ENCODE measurements around the gene KRT13. TPM values are rescaled to one million over a fixed set of nuclear protein-coding genes. Genes with fewer than 3 reads are reported as not detected.

KRT13 gene

GRCh38 chr17:41453066-41453465 lies 52.3 kb downstream of the KRT13 start:
- Histone ChIP-seq H2AFZ (ENCODE audit: low read length) (no peak overlapping the region), H3K27ac (replicated peaks; ENCODE audit: low read length) (no peak overlapping the region), H2BK12ac (ENCODE audit: low read length) (no peak overlapping the region), H2BK15ac (ENCODE audit: low read length) (no peak overlapping the region), H3K9me3 (replicated peaks in 1 of 2; ENCODE audit: control insufficient read depth in 2 of 2, insufficient read depth in 1 of 2, low read depth in 1 of 2, low read length in 2 of 2) (peaks cover 0 to 7% of the 10 kb centered on the region in 2 donors), H2AK5ac (ENCODE audit: low read depth, low read length) (no peak overlapping the region), H3K79me1 (ENCODE audit: low read depth, low read length) (no peaks in the 10 kb centered on the region), H3K4me2 (ENCODE audit: insufficient read depth, low read length, poor library complexity, severe bottlenecking) (no peak overlapping the region), H3K14ac (ENCODE audit: low read length) (no peak overlapping the region), H2BK5ac (ENCODE audit: low read length) (no peak overlapping the region), H4K8ac (ENCODE audit: low read depth, low read length) (no peak overlapping the region), H4K91ac (ENCODE audit: low read depth, low read length, poor library complexity) (no peak overlapping the region), H3K23ac (ENCODE audit: low read depth, low read length, poor library complexity) (no peak overlapping the region), H3K4ac (ENCODE audit: low read length) (no peak overlapping the region), H3K4me1 (ENCODE audit: control insufficient read depth in 2 of 2, insufficient read depth in 1 of 2, low read depth in 1 of 2, low read length in 2 of 2) (no peaks in the 10 kb centered on the region), H3K9ac (ENCODE audit: low read depth, low read length, poor library complexity) (no peak overlapping the region), H3K18ac (ENCODE audit: low read length) (no peak overlapping the region), H3K4me3 (ENCODE audit: low read length in 2 of 2) (no peak overlapping the region), H2BK120ac (ENCODE audit: low read depth, low read length) (no peak overlapping the region), H3K27me3 (ENCODE audit: control insufficient read depth in 3 of 3, insufficient read depth in 3 of 3, low read depth in 1 of 3, low read length in 3 of 3) (no peaks in the 10 kb centered on the region), H3K36me3 (replicated peaks in 1 of 2; ENCODE audit: control insufficient read depth in 2 of 2, insufficient read depth in 2 of 2, low read length in 2 of 2) (no peaks in the 10 kb centered on the region)
- WGBS, 2 donors (ENCODE audit: extremely low coverage in 2 of 2, insufficient read length in 2 of 2, insufficient replicate concordance in 1 of 2): no CpG with 5 or more reads among the region's 3 CpGs
- no peak for DNase-seq (ENCODE audit: low spot score)

- no peak overlapping the region for H2AFZ ChIP-seq (ENCODE audit: low read length)
- H2BK12ac ChIP-seq (ENCODE audit: low read length): no peak overlapping the region
- no peak overlapping the region for H2AK5ac ChIP-seq (ENCODE audit: low read depth, low read length)
- DNase-seq (ENCODE audit: low spot score): no peak
- H3K9ac ChIP-seq (ENCODE audit: low read depth, low read length, poor library complexity): no peak overlapping the region
- H3K36me3 ChIP-seq (replicated peaks in 1 of 2; ENCODE audit: control insufficient read depth in 2 of 2, insufficient read depth in 2 of 2, low read length in 2 of 2): no peaks in the 10 kb centered on the region
- H4K91ac ChIP-seq (ENCODE audit: low read depth, low read length, poor library complexity): no peak overlapping the region
- H3K9me3 ChIP-seq (replicated peaks in 1 of 2; ENCODE audit: control insufficient read depth in 2 of 2, insufficient read depth in 1 of 2, low read depth in 1 of 2, low read length in 2 of 2): peaks cover 0 to 7% of the 10 kb centered on the region in 2 donors
- no peaks in the 10 kb centered on the region for H3K27me3 ChIP-seq (ENCODE audit: control insufficient read depth in 3 of 3, insufficient read depth in 3 of 3, low read depth in 1 of 3, low read length in 3 of 3)
- peak overlapping the region in 1 of 2 donors; percentile 14 for H3K4me3 ChIP-seq (ENCODE audit: low read length in 2 of 2)
- no peak overlapping the region for H3K4ac ChIP-seq (ENCODE audit: low read length)
- no peak overlapping the region for H2BK5ac ChIP-seq (ENCODE audit: low read length)
- H3K27ac ChIP-seq (replicated peaks; ENCODE audit: low read length): no peak overlapping the region
- no peak overlapping the region for H2BK120ac ChIP-seq (ENCODE audit: low read depth, low read length)
- no peaks in the 10 kb centered on the region for H3K79me1 ChIP-seq (ENCODE audit: low read depth, low read length)
- no peaks in the 10 kb centered on the region for H3K4me1 ChIP-seq (ENCODE audit: control insufficient read depth in 2 of 2, insufficient read depth in 1 of 2, low read depth in 1 of 2, low read length in 2 of 2)
- no peak overlapping the region for H3K4me2 ChIP-seq (ENCODE audit: insufficient read depth, low read length, poor library complexity, severe bottlenecking)
- H3K23ac ChIP-seq (ENCODE audit: low read depth, low read length, poor library complexity): no peak overlapping the region
- H4K8ac ChIP-seq (ENCODE audit: low read depth, low read length): no peak overlapping the region
- WGBS, 2 donors (ENCODE audit: extremely low coverage in 2 of 2, insufficient read length in 2 of 2, insufficient replicate concordance in 1 of 2): no CpG with 5 or more reads among the region's 4 CpGs
- no peak overlapping the region for H3K14ac ChIP-seq (ENCODE audit: low read length)
- no peak overlapping the region for H3K18ac ChIP-seq (ENCODE audit: low read length)
- no peak overlapping the region for H2BK15ac ChIP-seq (ENCODE audit: low read length)
Measured at GRCh38 chr17:41452281-41452680, 53.1 kb downstream of the KRT13 start.

GRCh38 chr17:41451154-41451728 lies 54.2 kb downstream of the KRT13 start:
- H3K23ac ChIP-seq (ENCODE audit: low read depth, low read length, poor library complexity): no peak overlapping the region
- H3K27me3 ChIP-seq (ENCODE audit: control insufficient read depth in 3 of 3, insufficient read depth in 3 of 3, low read depth in 1 of 3, low read length in 3 of 3): no peaks in the 10 kb centered on the region
- H3K9ac ChIP-seq (ENCODE audit: low read depth, low read length, poor library complexity): no peak overlapping the region
- no CpG with 5 or more reads among the region's 2 CpGs for WGBS, 2 donors (ENCODE audit: extremely low coverage in 2 of 2, insufficient read length in 2 of 2, insufficient replicate concordance in 1 of 2)
- H4K8ac ChIP-seq (ENCODE audit: low read depth, low read length): no peak overlapping the region
- peaks cover 0 to 7% of the 10 kb centered on the region in 2 donors for H3K9me3 ChIP-seq (replicated peaks in 1 of 2; ENCODE audit: control insufficient read depth in 2 of 2, insufficient read depth in 1 of 2, low read depth in 1 of 2, low read length in 2 of 2)
- H3K79me1 ChIP-seq (ENCODE audit: low read depth, low read length): no peaks in the 10 kb centered on the region
- H2BK15ac ChIP-seq (ENCODE audit: low read length): no peak overlapping the region
- H3K4me3 ChIP-seq (ENCODE audit: low read length in 2 of 2): no peak overlapping the region
- no peak overlapping the region for H3K27ac ChIP-seq (replicated peaks; ENCODE audit: low read length)
- DNase-seq (ENCODE audit: low spot score): no peak
- H3K18ac ChIP-seq (ENCODE audit: low read length): no peak overlapping the region
- no peak overlapping the region for H3K4ac ChIP-seq (ENCODE audit: low read length)
- H2AFZ ChIP-seq (ENCODE audit: low read length): no peak overlapping the region
- no peak overlapping the region for H3K14ac ChIP-seq (ENCODE audit: low read length)
- H2BK120ac ChIP-seq (ENCODE audit: low read depth, low read length): no peak overlapping the region
- H3K4me1 ChIP-seq (ENCODE audit: control insufficient read depth in 2 of 2, insufficient read depth in 1 of 2, low read depth in 1 of 2, low read length in 2 of 2): no peaks in the 10 kb centered on the region
- no peak overlapping the region for H2BK5ac ChIP-seq (ENCODE audit: low read length)
- no peak overlapping the region for H2AK5ac ChIP-seq (ENCODE audit: low read depth, low read length)
- no peaks in the 10 kb centered on the region for H3K36me3 ChIP-seq (replicated peaks in 1 of 2; ENCODE audit: control insufficient read depth in 2 of 2, insufficient read depth in 2 of 2, low read length in 2 of 2)
- H4K91ac ChIP-seq (ENCODE audit: low read depth, low read length, poor library complexity): no peak overlapping the region
- no peak overlapping the region for H3K4me2 ChIP-seq (ENCODE audit: insufficient read depth, low read length, poor library complexity, severe bottlenecking)
- H2BK12ac ChIP-seq (ENCODE audit: low read length): no peak overlapping the region

Small RNA genes within 50 kb of the gene (small RNA-seq; reads per million reads assigned to genes)
- gene RNU2-32P (ENCODE audit: insufficient read depth): not detected
